Eye (tissue), 1 donor: ENCODE measurements around the gene NAP1L4.
A peak's percentile ranks its signal among the peaks of the same experiment; 100 is the strongest.

Source experiments
- DNase-seq: peaks from one replicate; pipeline ENCODE4 v3.0.0-alpha.2; 2015

The NAP1L4 gene

DNA sequence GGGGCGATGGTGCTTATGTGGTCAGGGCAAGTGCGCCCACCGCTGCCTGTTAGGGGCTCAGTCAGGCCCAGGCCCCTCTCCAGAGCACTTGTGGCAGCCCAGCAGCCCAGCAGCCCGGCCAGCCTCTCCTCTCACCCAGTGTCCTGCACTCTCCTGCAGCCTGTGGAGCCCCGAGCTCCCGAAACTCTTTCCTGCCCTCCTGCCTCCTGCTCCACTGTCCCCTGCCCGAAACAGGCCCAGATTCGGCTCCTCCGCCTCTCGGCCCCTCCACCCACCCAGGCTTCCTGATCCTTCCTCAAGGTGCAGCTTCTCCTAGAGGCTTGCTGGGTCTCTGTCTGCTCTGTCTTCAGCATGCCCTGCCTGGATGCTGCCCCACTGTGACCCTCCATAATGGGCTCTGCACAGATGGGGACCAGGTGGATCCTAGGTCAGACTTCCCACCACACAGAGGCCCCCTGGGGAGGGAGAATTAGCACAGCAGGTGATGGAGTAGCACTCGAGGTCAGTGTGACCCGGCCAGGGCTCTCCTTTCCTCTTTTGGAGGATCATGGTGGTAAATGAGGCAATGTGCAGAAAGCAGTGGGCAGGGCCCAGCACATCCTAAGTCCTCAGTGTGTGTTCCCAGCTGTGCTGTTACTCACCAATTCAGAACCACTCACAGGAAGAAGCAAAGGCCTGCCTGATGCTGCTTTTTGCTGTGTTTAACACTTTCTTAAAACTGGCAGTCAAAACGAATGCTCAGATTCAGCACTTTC, 18.6 kb upstream of the NAP1L4 start:
- no peak for DNase-seq

- DNase-seq = no peak
These were observed 17.9 kb upstream of the NAP1L4 start for GRCh38 chr11:3010004-3010403.

DNA sequence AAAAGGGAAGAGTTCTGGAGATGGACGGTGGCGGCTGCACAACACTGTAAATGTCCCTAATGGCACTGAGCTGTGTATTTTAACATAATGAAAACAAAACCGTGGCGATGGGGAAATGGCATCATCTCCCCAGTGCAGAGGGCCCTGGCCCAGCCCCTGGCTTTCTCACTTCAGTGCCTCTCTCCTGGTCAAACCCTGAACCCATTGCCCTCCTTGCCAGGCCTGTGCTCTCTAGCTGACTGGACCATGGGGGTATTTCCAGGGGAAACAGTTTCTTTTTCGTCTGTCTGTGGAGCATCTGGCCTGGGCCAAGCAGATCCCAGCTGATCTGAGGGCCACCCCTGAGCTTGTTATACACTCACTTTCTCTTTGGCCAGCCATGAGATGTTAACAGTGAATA, 17.4 kb upstream of the NAP1L4 start:
- no peak for DNase-seq

GRCh38 chr11:3008746-3009336, 16.7 kb upstream of the NAP1L4 start:
- no peak for DNase-seq

DNA sequence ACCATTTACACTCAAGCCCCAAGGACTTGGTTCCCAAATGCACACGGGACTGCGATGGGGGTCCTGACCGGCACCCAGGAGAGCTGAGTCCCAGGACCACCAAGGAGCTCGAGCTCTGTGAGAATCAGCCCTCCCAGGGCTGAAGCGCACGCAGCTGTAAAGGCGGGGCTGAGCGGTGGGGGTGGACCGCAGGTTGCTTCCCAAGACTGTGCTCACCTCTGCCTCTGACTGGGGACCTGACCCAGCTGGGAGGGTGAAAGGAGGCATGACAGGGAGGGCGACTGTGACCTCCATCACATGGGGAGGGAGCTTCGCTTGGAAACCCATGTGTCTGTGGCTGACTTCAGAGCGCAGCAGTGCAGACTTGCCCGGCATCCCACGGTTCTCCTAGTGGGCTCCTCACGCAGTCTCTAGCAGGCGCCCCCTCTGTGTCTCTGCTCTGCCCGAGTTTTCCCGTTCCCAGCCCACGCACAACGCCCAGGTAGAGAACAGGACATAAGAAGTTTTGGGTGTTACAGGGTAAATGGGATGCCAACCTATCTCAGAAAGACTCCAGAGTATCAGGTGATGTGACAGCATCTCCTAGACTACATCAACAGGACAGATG, 15.4 kb upstream of the NAP1L4 start:
- no peak for DNase-seq

GRCh38 chr11:3006505-3007260, 14.6 kb upstream of the NAP1L4 start:
- DNase-seq = no peak

DNA sequence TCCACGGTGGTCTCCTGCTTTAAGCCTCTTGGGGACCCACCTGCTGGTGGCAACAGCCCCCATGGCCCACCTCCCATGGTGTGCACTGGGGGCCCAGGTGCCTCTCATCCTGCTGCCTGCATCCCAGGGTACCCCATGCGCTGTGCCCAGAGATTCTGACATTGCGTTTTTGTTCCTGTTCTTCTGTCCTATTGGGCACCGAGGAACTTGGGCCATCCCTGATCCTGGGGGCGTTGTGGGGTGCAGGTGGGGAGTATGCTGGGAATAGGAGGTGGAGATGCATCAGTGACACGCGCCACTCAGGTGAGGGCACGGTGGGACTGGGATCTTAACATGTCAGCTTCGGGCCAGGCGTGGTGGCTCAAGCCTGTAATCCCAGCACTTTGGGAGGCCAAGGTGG, 12.4 kb upstream of the NAP1L4 start:
- DNase-seq = no peak

DNA sequence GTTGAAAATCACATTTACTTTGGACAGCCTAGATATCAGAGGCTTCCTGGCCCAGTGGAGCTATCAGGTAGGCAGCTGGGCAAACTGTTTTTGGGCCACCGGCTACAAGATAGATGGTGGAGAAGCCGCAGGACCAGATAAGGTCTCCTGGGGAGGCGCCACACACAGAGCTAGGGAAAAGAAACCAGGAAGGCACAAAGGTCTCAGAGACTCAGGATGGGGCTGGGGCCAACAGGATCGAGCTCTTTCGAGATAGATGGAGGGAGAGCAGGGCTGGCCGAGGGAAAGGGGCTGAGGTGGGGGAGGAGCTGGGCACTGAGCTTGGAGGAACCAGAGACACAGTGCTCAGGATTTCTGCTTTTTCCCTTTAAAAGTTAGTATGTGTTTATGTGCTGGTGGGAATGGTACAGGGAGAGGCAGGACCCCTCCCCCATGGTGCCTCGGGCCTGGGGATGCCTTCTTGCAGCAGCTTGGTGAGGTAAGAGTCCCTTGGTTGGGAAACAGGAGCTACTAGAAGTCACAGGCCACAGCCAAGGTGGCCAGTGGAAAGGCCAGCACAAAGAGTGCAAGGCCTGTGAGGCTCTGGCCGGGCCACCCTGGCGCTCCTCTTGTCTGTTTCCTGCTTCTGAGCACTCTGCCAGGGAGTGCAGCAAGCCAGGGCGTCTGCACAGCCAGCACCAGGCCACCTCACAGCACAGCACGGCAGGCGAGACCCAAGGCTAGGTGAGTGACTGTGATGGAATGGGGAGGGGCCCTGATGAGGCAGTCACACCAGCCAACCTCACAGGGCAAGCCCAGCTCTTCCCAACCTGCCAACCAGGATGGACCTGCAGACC, 11.5 kb upstream of the NAP1L4 start:
- no peak for DNase-seq

GRCh38 chr11:3002871-3003270, 10.7 kb upstream of the NAP1L4 start:
- no peak for DNase-seq

DNA sequence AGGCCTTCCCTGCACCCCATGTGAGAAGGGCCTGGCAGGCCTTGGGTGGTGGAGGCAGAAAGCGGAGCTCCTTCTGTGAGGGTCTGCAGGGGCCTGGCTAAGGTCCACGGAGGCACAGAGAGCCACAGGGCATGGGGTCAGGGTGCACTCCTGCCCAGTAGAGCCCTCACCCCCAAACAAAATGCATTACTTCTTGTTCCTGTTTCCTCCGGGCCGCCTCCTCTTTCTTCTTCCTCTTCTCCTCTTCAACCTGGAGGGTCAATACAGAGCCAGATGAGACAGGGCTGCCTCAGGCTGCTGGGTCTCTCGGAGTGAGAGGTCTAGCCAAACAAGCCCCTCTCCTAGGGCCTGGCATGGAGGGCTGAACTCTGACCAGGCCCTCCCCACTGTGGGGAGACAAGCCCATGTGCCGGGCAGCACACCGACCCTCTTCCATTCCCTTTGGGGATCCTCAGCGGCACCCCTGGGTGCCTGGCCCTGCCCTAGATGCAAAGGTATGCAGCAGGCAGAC, 10.3 kb upstream of the NAP1L4 start:
- DNase-seq = no peak

GRCh38 chr11:3001496-3001895, 9.4 kb upstream of the NAP1L4 start:
- DNase-seq = no peak

GRCh38 chr11:3000032-3000961, 8.2 kb upstream of the NAP1L4 start:
- DNase-seq = peak; percentile 60

GRCh38 chr11:2999464-2999998, 7.4 kb upstream of the NAP1L4 start:
- no peak for DNase-seq

GRCh38 chr11:2998073-2998850, 6.1 kb upstream of the NAP1L4 start:
- DNase-seq = no peak

DNA sequence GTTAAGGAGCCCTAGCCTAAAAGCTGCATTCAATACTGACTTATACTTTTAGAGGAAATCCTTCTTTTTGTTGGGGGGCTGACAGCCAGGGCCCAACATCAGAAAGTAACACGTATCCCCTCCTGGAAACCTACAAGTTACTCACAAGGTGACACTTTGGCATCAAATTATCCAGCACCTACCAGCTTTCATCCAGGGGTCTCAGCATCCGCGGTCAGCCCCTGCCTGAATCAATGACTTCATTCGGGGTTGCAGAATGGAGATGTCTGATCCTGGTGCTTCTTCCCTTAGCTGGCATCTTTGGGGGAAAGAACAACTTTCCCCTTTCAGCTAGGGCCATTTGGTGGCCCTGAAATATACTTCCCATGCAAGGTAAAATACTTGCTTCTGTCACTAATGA, 5.3 kb upstream of the NAP1L4 start:
- DNase-seq = no peak

- no peak for DNase-seq
These were observed 4.8 kb upstream of the NAP1L4 start for GRCh38 chr11:2996976-2997375.

DNA sequence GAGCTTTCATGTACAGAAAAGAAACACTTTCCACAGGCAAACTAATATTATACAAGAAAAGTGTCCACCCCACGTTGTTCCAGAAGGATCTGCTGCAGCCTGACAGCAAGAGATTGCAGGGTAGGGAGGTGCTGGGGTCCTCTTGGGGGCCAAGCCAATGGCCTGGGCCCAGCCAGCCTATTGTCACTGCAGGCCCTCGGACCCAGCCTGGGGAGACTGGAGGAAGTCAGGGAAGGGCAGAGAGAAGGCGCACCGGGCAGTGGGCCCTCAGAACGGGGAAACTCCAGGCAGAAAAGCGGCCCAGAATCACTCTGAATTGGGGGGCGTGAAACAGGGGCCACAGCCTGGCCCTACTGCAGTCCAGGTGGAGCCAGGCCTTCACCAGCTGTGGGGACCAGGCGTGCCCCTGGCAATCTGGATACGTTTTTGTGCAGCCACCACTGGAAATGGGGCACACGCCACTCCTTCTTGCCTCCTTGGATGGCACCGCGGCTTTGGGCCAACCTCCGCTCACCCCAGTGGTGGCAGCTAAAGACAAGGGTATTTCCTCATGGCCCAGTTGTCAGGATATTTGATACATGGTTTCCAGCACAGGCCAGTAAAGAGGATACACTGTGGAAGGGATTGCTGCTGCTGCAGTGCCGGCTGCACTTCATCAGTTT, 3.9 kb upstream of the NAP1L4 start:
- DNase-seq = no peak

GRCh38 chr11:2995031-2995561, 3.0 kb upstream of the NAP1L4 start:
- DNase-seq = no peak

- no peak for DNase-seq
These were observed 2.2 kb upstream of the NAP1L4 start for GRCh38 chr11:2994336-2994730.

GRCh38 chr11:2992997-2993325, 832 bp upstream of the NAP1L4 start:
- no peak for DNase-seq
